DOHH2 (cell line): ENCODE measurements around the gene PKIB.
A peak's percentile ranks its signal among the peaks of the same experiment; 100 is the strongest.

Experiments
- H3F3A ChIP-seq: fragments of 200-600 bp; sonication (generic), shearing (Covaris generic); 2 replicates; pipeline ENCODE4 v1.6.0; 2016; ENCODE audit warnings: antibody characterized with exemption, mild to moderate bottlenecking; ENCODE audit not compliant: control insufficient read depth, insufficient read depth
- H3K27ac ChIP-seq: fragments of 200-600 bp; sonication (generic); 2 replicates; pipeline ENCODE4 v1.5.1; 2014; ENCODE audit warnings: low read depth, mild to moderate bottlenecking, low read length, moderate library complexity
- H3K27me3 ChIP-seq: fragments of 200-600 bp; sonication (generic); 2 replicates; pipeline ENCODE4 v1.6.1; 2014; ENCODE audit warnings: mild to moderate bottlenecking, low read length, mixed read lengths; ENCODE audit not compliant: control insufficient read depth
- H3K36me3 ChIP-seq: fragments of 200-600 bp; sonication (generic); 2 replicates; pipeline ENCODE4 v1.6.1; 2014; ENCODE audit warnings: mild to moderate bottlenecking, low read length, moderate library complexity, mixed read lengths; ENCODE audit not compliant: control insufficient read depth
- H3K4me1 ChIP-seq: fragments of 200-600 bp; sonication (generic); 2 replicates; pipeline ENCODE4 v1.6.1; 2014; ENCODE audit warnings: mild to moderate bottlenecking, low read length, mixed read lengths; ENCODE audit not compliant: control insufficient read depth
- H3K4me2 ChIP-seq: fragments of 200-600 bp; sonication (generic); 2 replicates; pipeline ENCODE4 v1.6.0; 2014; ENCODE audit warnings: mild to moderate bottlenecking, low read length, moderate library complexity
- H3K4me3 ChIP-seq: fragments of 200-600 bp; sonication (generic); 2 replicates; pipeline ENCODE4 v1.5.1; 2014; ENCODE audit warnings: mild to moderate bottlenecking, low read length, mixed read lengths
- H3K79me2 ChIP-seq: fragments of 200-600 bp; sonication (generic); 2 replicates; pipeline ENCODE4 v1.6.1; 2014; ENCODE audit warnings: mild to moderate bottlenecking, low read length, mixed read lengths; ENCODE audit not compliant: control insufficient read depth
- H3K9me2 ChIP-seq: fragments of 200-600 bp; sonication (generic); replicated peaks from 2 replicates; pipeline ENCODE4 v1.6.1; 2014; ENCODE audit warnings: mild to moderate bottlenecking, low read length, mixed read lengths; ENCODE audit not compliant: control insufficient read depth
- H3K9me3 ChIP-seq: fragments of 200-600 bp; sonication (generic); 2 replicates; pipeline ENCODE4 v1.6.1; 2014; ENCODE audit warnings: antibody characterized with exemption, low read length, mixed read lengths; ENCODE audit not compliant: control insufficient read depth, insufficient read depth
- H4K20me1 ChIP-seq: fragments of 200-600 bp; sonication (generic); 2 replicates; pipeline ENCODE4 v1.6.0; 2014; ENCODE audit warnings: low read depth, mild to moderate bottlenecking, antibody characterized with exemption, low read length, moderate library complexity; ENCODE audit not compliant: control insufficient read depth, insufficient read depth
- CTCF ChIP-seq: fragments of 200-600 bp; sonication (generic); IDR thresholded peaks from one replicate; pipeline ENCODE4 v1.5.1; 2014; ENCODE audit warnings: antibody characterized with exemption, mild to moderate bottlenecking, low read depth, low read length; ENCODE audit not compliant: poor library complexity, severe bottlenecking
- EZH2phosphoT487 ChIP-seq: fragments of 200-600 bp; sonication (generic); IDR thresholded peaks from 2 replicates; pipeline ENCODE4 v1.6.1; 2017; ENCODE audit warnings: borderline replicate concordance, mild to moderate bottlenecking, antibody characterized with exemption, low read length, moderate library complexity, mixed read lengths

PKIB gene

GRCh38 chr6:122730334-122730733 is 120.1 kb downstream of the PKIB start:
- no peak for TF ChIP-seq EZH2phosphoT487
- TF ChIP-seq CTCF = no peak
- Histone ChIP-seq H3K9me3 (no peaks in the 10 kb centered on the region), H3K4me3 (no peak overlapping the region), H3K36me3 (no peaks in the 10 kb centered on the region), H3K79me2 (no peaks in the 10 kb centered on the region), H3K4me1 (no peaks in the 10 kb centered on the region), H4K20me1 (no peaks in the 10 kb centered on the region), H3K4me2 (no peak overlapping the region), H3K9me2 (no peaks in the 10 kb centered on the region), H3K27ac (no peak overlapping the region), H3K27me3 (no peaks in the 10 kb centered on the region; the same call in 1 of the 2 replicates), H3F3A (no peaks in the 10 kb centered on the region)

GRCh38 chr6:122730775-122731386 is 120.7 kb downstream of the PKIB start:
- H3F3A ChIP-seq = no peaks in the 10 kb centered on the region
- TF ChIP-seq EZH2phosphoT487 (no peak), CTCF (peak; percentile 70)
- no peak overlapping the region for H3K4me2 ChIP-seq
- H3K79me2 ChIP-seq = no peaks in the 10 kb centered on the region
- no peaks in the 10 kb centered on the region; the same call in 1 of the 2 replicates for H3K27me3 ChIP-seq
- H3K9me2 ChIP-seq = no peaks in the 10 kb centered on the region
- H4K20me1 ChIP-seq = no peaks in the 10 kb centered on the region
- no peak overlapping the region for H3K4me3 ChIP-seq
- H3K27ac ChIP-seq = no peak overlapping the region
- no peaks in the 10 kb centered on the region for H3K9me3 ChIP-seq
- no peaks in the 10 kb centered on the region for H3K4me1 ChIP-seq
- H3K36me3 ChIP-seq = no peaks in the 10 kb centered on the region

GRCh38 chr6:122733259-122733658 is 123.1 kb downstream of the PKIB start:
- no peaks in the 10 kb centered on the region; the same call in 1 of the 2 replicates for H3K27me3 ChIP-seq
- no peaks in the 10 kb centered on the region for H3K79me2 ChIP-seq
- no peaks in the 10 kb centered on the region for H3F3A ChIP-seq
- H3K4me3 ChIP-seq = no peak overlapping the region
- TF ChIP-seq CTCF = no peak
- TF ChIP-seq EZH2phosphoT487 = no peak
- H3K4me2 ChIP-seq = no peak overlapping the region
- no peaks in the 10 kb centered on the region for H4K20me1 ChIP-seq
- H3K4me1 ChIP-seq = no peaks in the 10 kb centered on the region
- H3K36me3 ChIP-seq = no peaks in the 10 kb centered on the region
- no peaks in the 10 kb centered on the region for H3K9me2 ChIP-seq
- no peak overlapping the region for H3K27ac ChIP-seq
- H3K9me3 ChIP-seq = no peaks in the 10 kb centered on the region
